Hematopoietic multipotent progenitor cell treated with erythropoietin and hydrocortisone succinate and interleukin-3 and kit ligand, for 17 days (in vitro differentiated cells): Measurements from ENCODE around the gene LBX1.

Experiments used
- DNase-seq: peaks from one replicate; pipeline ENCODE4 v3.0.0-alpha.2; 2015; ENCODE audit warnings: low spot score

Gene LBX1

GRCh38 chr10:101224910-101225823 lies 4.1 kb downstream of the LBX1 start:
- no peak for DNase-seq

- no peak for DNase-seq
Measured at GRCh38 chr10:101224060-101224909, 5.0 kb downstream of the LBX1 start.

- no peak for DNase-seq
Measured at GRCh38 chr10:101223274-101224059, 5.8 kb downstream of the LBX1 start.

- no peak for DNase-seq
Measured at GRCh38 chr10:101222683-101223273, 6.5 kb downstream of the LBX1 start.

- DNase-seq = no peak
Measured at GRCh38 chr10:101221963-101222531, 7.2 kb downstream of the LBX1 start.

GRCh38 chr10:101221549-101221948 lies 7.7 kb downstream of the LBX1 start:
- no peak for DNase-seq

- DNase-seq = no peak
Measured at GRCh38 chr10:101219946-101220451, 9.3 kb downstream of the LBX1 start.

GRCh38 chr10:101219139-101219945 lies 9.9 kb downstream of the LBX1 start:
- DNase-seq = no peak

GRCh38 chr10:101218351-101219138 lies 10.7 kb downstream of the LBX1 start:
- DNase-seq = no peak

GRCh38 chr10:101217450-101218281 lies 11.6 kb downstream of the LBX1 start:
- DNase-seq = no peak

GRCh38 chr10:101217044-101217425 lies 12.2 kb downstream of the LBX1 start:
- DNase-seq = no peak

GRCh38 chr10:101216207-101217043 lies 12.8 kb downstream of the LBX1 start:
- no peak for DNase-seq

- no peak for DNase-seq
Measured at GRCh38 chr10:101215397-101216206, 13.7 kb downstream of the LBX1 start.

- DNase-seq = peak; percentile 72
Measured at GRCh38 chr10:101214446-101215396, 14.5 kb downstream of the LBX1 start.

GRCh38 chr10:101208543-101208942 lies 20.7 kb downstream of the LBX1 start:
- no peak for DNase-seq

GRCh38 chr10:101207026-101207425 lies 22.2 kb downstream of the LBX1 start:
- DNase-seq = no peak
